MM.1S (cell line): ENCODE measurements around the gene TMEM229B.

ENCODE experiments used
- DNase-seq: peaks from one replicate; pipeline ENCODE4 v3.0.0-alpha.2; 2015
- H2AFZ ChIP-seq: fragments of 300-600 bp; sonication (generic); 2 replicates; pipeline ENCODE4 v1.6.0; 2016; ENCODE audit warnings: antibody characterized with exemption, low read length
- H3F3A ChIP-seq: fragments of 300-600 bp; sonication (generic); 2 replicates; pipeline ENCODE4 v1.6.1; 2016; ENCODE audit warnings: mild to moderate bottlenecking, antibody characterized with exemption, low read length, moderate library complexity, mixed read lengths; ENCODE audit not compliant: insufficient read depth
- H3K27ac ChIP-seq: fragments of 300-600 bp; sonication (generic); 2 replicates; pipeline ENCODE4 v1.5.1; 2016; ENCODE audit warnings: mild to moderate bottlenecking, low read length
- H3K27me3 ChIP-seq: fragments of 300-600 bp; sonication (generic); replicated peaks from 2 replicates; pipeline ENCODE4 v1.6.0; 2016; ENCODE audit warnings: low read length; ENCODE audit not compliant: insufficient read depth
- H3K36me3 ChIP-seq: fragments of 300-600 bp; sonication (generic); replicated peaks from 2 replicates; pipeline ENCODE4 v1.6.1; 2016; ENCODE audit warnings: mild to moderate bottlenecking, low read length, mixed read lengths; ENCODE audit not compliant: insufficient read depth
- H3K4me1 ChIP-seq: fragments of 300-600 bp; sonication (generic); 2 replicates; pipeline ENCODE4 v1.6.1; 2016; ENCODE audit warnings: low read length, mixed read lengths
- H3K4me2 ChIP-seq: fragments of 300-600 bp; sonication (generic); 2 replicates; pipeline ENCODE4 v1.6.0; 2016; ENCODE audit warnings: low read depth, low read length
- H3K4me3 ChIP-seq: fragments of 300-600 bp; sonication (generic); 2 replicates; pipeline ENCODE4 v1.5.1; 2016; ENCODE audit warnings: low read length, mixed read lengths
- H3K79me2 ChIP-seq: fragments of 300-600 bp; sonication (generic); 2 replicates; pipeline ENCODE4 v1.6.1; 2016; ENCODE audit warnings: mixed run types, low read length, mixed read lengths
- H3K9ac ChIP-seq: fragments of 300-600 bp; sonication (generic); 2 replicates; pipeline ENCODE4 v1.6.1; 2016; ENCODE audit warnings: low read length, mixed read lengths
- H3K9me2 ChIP-seq: fragments of 300-600 bp; sonication (generic); replicated peaks from 2 replicates; pipeline ENCODE4 v1.6.1; 2016; ENCODE audit warnings: mild to moderate bottlenecking, low read length, mixed read lengths; ENCODE audit not compliant: insufficient read depth
- H3K9me3 ChIP-seq: fragments of 300-600 bp; sonication (generic); replicated peaks from 2 replicates; pipeline ENCODE4 v1.6.1; 2016; ENCODE audit warnings: mild to moderate bottlenecking, low read length, mixed read lengths; ENCODE audit not compliant: insufficient read depth
- H4K20me1 ChIP-seq: fragments of 300-600 bp; sonication (generic); 2 replicates; pipeline ENCODE4 v1.6.1; 2016; ENCODE audit warnings: mild to moderate bottlenecking, low read length, moderate library complexity, mixed read lengths; ENCODE audit not compliant: insufficient read depth
- CTCF ChIP-seq: fragments of 300-600 bp; sonication (generic); IDR thresholded peaks from 2 replicates; pipeline ENCODE4 v1.5.1; 2016; ENCODE audit warnings: antibody characterized with exemption, low read length, mixed read lengths
- EZH2 ChIP-seq: fragments of 300-600 bp; sonication (generic); optimal IDR thresholded peaks from 2 replicates; pipeline ENCODE3; 2017; ENCODE audit warnings: low read depth, mild to moderate bottlenecking, antibody characterized with exemption, low read length, mixed read lengths
- EZH2phosphoT487 ChIP-seq: fragments of 300-600 bp; sonication (generic); IDR thresholded peaks from 2 replicates; pipeline ENCODE4 v1.6.1; 2018; ENCODE audit warnings: antibody characterized with exemption, low read length

The TMEM229B gene

DNA sequence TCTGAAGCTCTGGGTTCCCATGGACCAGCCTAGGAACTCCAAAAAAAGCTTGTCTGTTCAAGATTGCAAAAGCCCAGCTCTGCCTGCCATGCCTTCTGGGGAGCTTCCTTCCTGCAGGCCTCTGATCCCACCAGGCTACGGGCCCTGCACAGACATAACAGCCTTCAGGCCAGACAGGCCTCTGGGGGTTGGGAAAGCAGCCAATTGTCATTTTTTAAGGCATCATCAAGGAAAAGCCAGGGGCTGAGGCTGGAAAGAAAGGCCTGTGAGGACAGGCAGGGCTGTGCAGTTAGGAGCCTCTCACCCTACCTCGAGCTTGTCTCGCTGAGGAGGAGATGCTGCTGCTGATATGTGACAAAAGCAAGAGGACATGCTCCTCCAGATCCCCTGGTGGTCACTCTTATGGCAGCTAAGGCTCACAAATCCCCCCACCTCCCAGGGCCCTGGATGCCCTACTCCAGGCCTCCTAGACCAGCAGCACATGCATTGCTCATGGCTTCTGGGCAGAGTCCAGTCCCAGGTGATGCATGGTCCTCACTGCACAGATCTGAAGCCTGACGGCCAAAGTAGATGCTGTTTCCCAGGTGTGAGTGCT lies 2.9 kb downstream of the TMEM229B start:
- Histone ChIP-seq H4K20me1 (no peaks in the 10 kb centered on the region), H3K27me3 (no peaks in the 10 kb centered on the region)

DNA sequence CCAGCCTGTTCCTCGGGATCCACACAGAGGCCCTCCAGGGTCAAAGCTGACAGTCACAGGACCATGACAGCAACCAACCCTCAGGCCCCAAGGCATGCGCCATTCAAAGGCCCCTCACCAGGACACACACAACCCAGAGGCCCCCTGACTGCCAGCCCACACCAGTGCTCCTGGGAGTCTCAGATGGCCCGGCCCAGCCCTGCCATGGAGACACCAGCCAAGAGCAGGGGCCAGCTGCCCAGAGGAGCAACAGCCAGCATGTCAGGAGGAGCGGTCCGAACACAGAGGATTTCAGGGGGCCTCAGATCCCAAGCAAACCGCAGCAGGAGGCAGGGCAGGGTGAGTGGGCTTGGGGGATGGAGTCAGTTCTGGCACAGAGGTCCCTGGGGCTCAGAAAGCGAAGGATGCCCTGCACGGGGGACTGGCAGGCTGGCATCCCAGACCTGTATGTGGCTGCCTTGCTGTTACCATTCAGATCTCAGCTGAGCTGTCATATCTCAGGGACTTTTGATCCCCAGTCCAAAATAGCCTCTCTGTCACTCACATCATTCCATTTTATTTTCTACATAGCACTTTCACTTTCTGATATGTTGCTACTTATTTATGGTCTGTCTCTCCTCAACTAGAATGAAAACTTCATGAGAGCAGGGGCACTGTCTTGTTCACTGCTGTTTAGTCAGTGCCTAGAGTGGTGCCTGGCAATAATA lies 4.8 kb downstream of the TMEM229B start:
- no peak for DNase-seq
- Histone ChIP-seq H3K9me3 (no peaks in the 10 kb centered on the region), H3K4me1 (peaks cover 14% of the 10 kb centered on the region), H3K27ac (no peak overlapping the region), H3K4me2 (no peak overlapping the region), H2AFZ (no peak overlapping the region), H3K9me2 (no peaks in the 10 kb centered on the region), H3K9ac (no peak overlapping the region), H3K36me3 (no peaks in the 10 kb centered on the region), H3K4me3 (no peak overlapping the region), H3F3A (peaks cover 9% of the 10 kb centered on the region; the same call in 1 of the 2 replicates), H4K20me1 (no peaks in the 10 kb centered on the region), H3K27me3 (no peaks in the 10 kb centered on the region), H3K79me2 (no peaks in the 10 kb centered on the region)
- TF ChIP-seq CTCF (no peak), EZH2 (no peak), EZH2phosphoT487 (no peak)

More for the DNA sequence above, 2.9 kb downstream of the TMEM229B start:
- Histone ChIP-seq H3K36me3 (no peaks in the 10 kb centered on the region), H3K4me2 (no peak overlapping the region), H3K79me2 (no peaks in the 10 kb centered on the region), H3F3A (peaks cover 13% of the 10 kb centered on the region; the same call in 1 of the 2 replicates), H3K9me3 (no peaks in the 10 kb centered on the region), H3K9me2 (no peaks in the 10 kb centered on the region), H3K27ac (no peak overlapping the region), H2AFZ (no peak overlapping the region), H3K4me3 (no peak overlapping the region), H3K9ac (no peak overlapping the region), H3K4me1 (peaks cover 21% of the 10 kb centered on the region)
- DNase-seq: no peak
- TF ChIP-seq EZH2: no peak
- no peak for TF ChIP-seq EZH2phosphoT487
- no peak for TF ChIP-seq CTCF

DNA sequence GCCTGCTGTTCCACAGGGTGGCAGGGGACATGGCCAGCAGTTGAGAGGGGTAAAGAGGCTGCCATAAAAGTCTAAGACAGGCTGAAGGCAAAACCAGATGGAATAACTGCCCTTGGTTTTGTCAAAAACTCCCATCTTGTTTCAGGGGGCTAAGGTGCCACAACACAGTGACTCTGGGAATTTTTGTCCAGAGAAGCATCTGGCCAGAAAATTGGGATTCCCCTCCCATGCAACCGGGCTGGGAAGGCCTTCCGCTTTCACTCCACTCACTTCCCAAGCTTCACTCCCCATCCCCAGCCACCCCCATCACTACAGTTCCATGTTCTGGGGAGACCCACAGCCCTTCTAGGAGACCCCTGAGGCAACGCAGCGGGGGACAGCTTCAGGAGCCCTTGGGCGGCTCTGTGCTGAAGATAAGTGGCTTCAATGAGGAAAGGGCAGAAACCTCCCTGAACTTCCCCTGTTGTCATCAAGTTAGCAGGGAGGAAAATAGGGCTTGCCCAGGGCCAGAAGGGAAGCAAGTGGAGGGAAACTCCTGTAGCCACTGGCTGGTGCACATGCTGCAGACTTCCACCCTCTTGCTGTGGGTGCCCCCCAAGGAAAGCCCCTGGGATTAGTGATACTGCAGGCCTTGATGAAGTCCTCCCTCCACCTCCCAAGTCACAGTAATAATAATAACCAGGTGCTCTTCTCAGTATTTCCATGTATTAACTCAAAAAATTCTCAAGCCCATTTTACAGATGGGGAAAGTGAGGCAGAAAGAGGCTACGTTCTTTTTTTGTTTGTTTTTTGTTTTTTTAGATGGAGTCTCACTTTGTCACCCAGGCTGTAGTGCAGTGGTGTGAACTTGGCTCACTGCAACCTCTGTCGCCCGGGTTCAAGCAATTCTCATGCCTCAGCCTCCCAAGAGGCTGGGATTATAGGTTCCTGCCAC lies 6.0 kb downstream of the TMEM229B start:
- Histone ChIP-seq H3K9me2 (no peaks in the 10 kb centered on the region), H3K36me3 (no peaks in the 10 kb centered on the region), H4K20me1 (no peaks in the 10 kb centered on the region), H3K27me3 (no peaks in the 10 kb centered on the region), H3K4me3 (no peak overlapping the region), H3K4me2 (no peak overlapping the region), H3K79me2 (no peaks in the 10 kb centered on the region), H2AFZ (no peak overlapping the region), H3F3A (no peaks in the 10 kb centered on the region), H3K4me1 (peaks cover 6% of the 10 kb centered on the region), H3K27ac (no peak overlapping the region), H3K9ac (no peak overlapping the region), H3K9me3 (no peaks in the 10 kb centered on the region)
- TF ChIP-seq EZH2 (no peak), CTCF (no peak)
- no peak for DNase-seq
